Natural killer cell (primary cell): ENCODE results near the gene AGBL4. TPM values are rescaled to one million over a fixed set of nuclear protein-coding genes. Genes with fewer than 3 reads are reported as not detected.

ENCODE experiments used
- ATAC-seq, 3 donors: fragments of 150-1000 bp in 2 of 3; fragments of 200-7000 bp in 1 of 3; cut with Tn5 transposase; 1 replicate in 1 of 3; 2 replicates in 2 of 3; pipeline ENCODE4 v1.10.0; 2021; ENCODE audit warnings: mild to moderate bottlenecking in 2 of 3, moderate library complexity in 2 of 3
- DNase-seq, 2 donors: peaks; one replicate each; pipeline versions ENCODE4 v3.0.0 to v3.0.0-alpha.2; 2013 to 2021; ENCODE audit warnings: mixed read lengths in 1 of 2
- H3K27ac ChIP-seq: one replicate; pipeline ENCODE4 v1.5.1; 2013; ENCODE audit warnings: mild to moderate bottlenecking, low read length
- H3K27me3 ChIP-seq: one replicate; pipeline ENCODE4 v1.6.1; 2013; ENCODE audit warnings: low read length; ENCODE audit not compliant: control insufficient read depth, insufficient read depth
- H3K36me3 ChIP-seq: one replicate; pipeline ENCODE4 v1.6.1; 2013; ENCODE audit warnings: low read length; ENCODE audit not compliant: control insufficient read depth, insufficient read depth
- H3K4me1 ChIP-seq: one replicate; pipeline ENCODE4 v1.6.1; 2013; ENCODE audit warnings: low read length; ENCODE audit not compliant: control insufficient read depth, insufficient read depth
- H3K4me3 ChIP-seq: one replicate; pipeline ENCODE4 v1.5.1; 2013; ENCODE audit warnings: low read length
- H3K9me3 ChIP-seq: one replicate; pipeline ENCODE4 v1.6.1; 2013; ENCODE audit warnings: low read length; ENCODE audit not compliant: control insufficient read depth, insufficient read depth
- H3K27ac Mint-ChIP-seq, 2 donors: one replicate each; pipeline ENCODE4 v1.8.0; 2022; ENCODE audit warnings: mild to moderate bottlenecking in 2 of 2, mixed read lengths in 2 of 2, moderate library complexity in 1 of 2
- H3K27me3 Mint-ChIP-seq, 2 donors: one replicate each; pipeline ENCODE4 v1.8.0; 2022; ENCODE audit warnings: low read depth in 2 of 2, mixed read lengths in 2 of 2
- H3K36me3 Mint-ChIP-seq: one replicate; pipeline ENCODE4 v1.8.0; 2022; ENCODE audit warnings: mixed read lengths
- H3K4me1 Mint-ChIP-seq, 2 donors: one replicate each; pipeline ENCODE4 v1.8.0; 2022; ENCODE audit warnings: mixed read lengths in 2 of 2
- H3K4me3 Mint-ChIP-seq: one replicate; pipeline ENCODE4 v1.8.0; 2022; ENCODE audit warnings: mild to moderate bottlenecking, moderate library complexity, mixed read lengths
- H3K9me3 Mint-ChIP-seq, 2 donors: one replicate each; pipeline ENCODE4 v1.8.0; 2022; ENCODE audit warnings: mixed read lengths in 2 of 2
- WGBS: methylation state at CpG from one replicate; pipeline ENCODE4 v1.1.7; 2013; ENCODE audit warnings: missing lambda C conversion rate; ENCODE audit not compliant: insufficient coverage; 5-methylcytosine and 5-hydroxymethylcytosine counted together
- intact Hi-C: fragments of 100-400 bp; cut with micrococcal nuclease; formaldehyde crosslinking; loops from one replicate; pipeline ENCODE4 v1.14.2; 2022
- total RNA-seq, 4 donors: library from RNA; stranded (reverse); fragments of 120-200 nt in 1 of 4; gene quantifications; one replicate each; pipeline versions ENCODE4 v1.2.3 to v1.2.4, GENCODE V29; 2013 to 2022
- TF ChIP-seq, protein P1 (sequence below): fragments of 200-600 bp; IDR thresholded peaks from one replicate; pipeline ENCODE4 v1.8.0; 2022; ENCODE audit warnings: antibody characterized with exemption

AGBL4 gene
- total RNA-seq, 3 donors from 2014 or later (not counting 1 experiment from before 2014, with no cell fraction given), result not detected

DNA sequence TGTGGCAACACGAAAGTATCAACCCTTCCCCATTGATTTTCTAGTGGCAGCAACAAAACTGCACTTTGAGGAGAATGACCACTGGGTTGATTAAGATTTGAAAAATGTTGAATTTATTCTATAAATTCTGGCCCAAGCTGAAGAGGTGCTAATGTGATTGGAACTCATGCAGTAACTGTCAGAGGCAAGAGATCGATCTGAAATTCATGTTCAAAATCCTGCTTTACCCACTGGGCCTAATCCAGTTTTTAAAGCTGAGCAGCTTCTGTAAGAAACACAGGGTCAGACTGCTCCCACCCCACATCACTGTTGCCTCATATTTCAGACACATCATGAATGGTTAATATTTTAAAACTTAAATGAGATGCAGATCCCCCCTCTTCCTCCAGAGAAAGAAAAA, 629.6 kb downstream of the AGBL4 start:
- intact Hi-C loops, result no loop called here
- TF ChIP-seq, protein P1, sequence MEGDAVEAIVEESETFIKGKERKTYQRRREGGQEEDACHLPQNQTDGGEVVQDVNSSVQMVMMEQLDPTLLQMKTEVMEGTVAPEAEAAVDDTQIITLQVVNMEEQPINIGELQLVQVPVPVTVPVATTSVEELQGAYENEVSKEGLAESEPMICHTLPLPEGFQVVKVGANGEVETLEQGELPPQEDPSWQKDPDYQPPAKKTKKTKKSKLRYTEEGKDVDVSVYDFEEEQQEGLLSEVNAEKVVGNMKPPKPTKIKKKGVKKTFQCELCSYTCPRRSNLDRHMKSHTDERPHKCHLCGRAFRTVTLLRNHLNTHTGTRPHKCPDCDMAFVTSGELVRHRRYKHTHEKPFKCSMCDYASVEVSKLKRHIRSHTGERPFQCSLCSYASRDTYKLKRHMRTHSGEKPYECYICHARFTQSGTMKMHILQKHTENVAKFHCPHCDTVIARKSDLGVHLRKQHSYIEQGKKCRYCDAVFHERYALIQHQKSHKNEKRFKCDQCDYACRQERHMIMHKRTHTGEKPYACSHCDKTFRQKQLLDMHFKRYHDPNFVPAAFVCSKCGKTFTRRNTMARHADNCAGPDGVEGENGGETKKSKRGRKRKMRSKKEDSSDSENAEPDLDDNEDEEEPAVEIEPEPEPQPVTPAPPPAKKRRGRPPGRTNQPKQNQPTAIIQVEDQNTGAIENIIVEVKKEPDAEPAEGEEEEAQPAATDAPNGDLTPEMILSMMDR, result no peak

DNA sequence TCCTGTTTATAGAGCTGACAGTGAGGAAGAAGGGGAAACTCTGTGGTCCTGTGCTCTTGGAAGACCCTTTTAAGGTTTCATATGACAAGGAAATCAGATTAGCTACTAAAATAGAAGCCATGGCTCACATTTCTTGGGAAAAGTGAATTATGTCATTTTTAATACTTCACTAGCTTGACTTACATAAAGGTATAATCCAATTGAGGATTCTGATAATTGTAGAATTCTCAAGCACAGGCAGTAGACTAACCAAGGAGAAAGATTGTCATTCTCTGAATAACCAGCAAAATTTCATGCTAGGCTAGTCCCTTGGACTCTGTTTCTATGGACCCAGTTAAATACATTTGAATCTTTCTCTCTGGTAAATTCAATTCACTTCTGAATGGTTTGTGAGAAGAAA, 634.1 kb downstream of the AGBL4 start:
- H3K27ac ChIP-seq, result no peak overlapping the region
- H3K4me3 Mint-ChIP-seq, result no peak overlapping the region
- intact Hi-C loops, result no loop called here
- TF ChIP-seq, protein P1, result no peak
- H3K9me3 ChIP-seq, result no peaks in the 10 kb centered on the region
- ATAC-seq, result no peak
- no peaks in the 10 kb centered on the region for H3K4me1 ChIP-seq
- no peaks in the 10 kb centered on the region for H3K27me3 ChIP-seq
- no peak overlapping the region for H3K4me3 ChIP-seq
- no peaks in the 10 kb centered on the region for H3K36me3 Mint-ChIP-seq
- H3K27ac Mint-ChIP-seq, result no peak overlapping the region
- DNase-seq, result no peak
- H3K36me3 ChIP-seq, result no peaks in the 10 kb centered on the region
- no peaks in the 10 kb centered on the region for H3K4me1 Mint-ChIP-seq
- H3K27me3 Mint-ChIP-seq, result no peaks in the 10 kb centered on the region
- peaks cover 7 to 9% of the 10 kb centered on the region in 2 donors for H3K9me3 Mint-ChIP-seq

More for the DNA sequence above, 629.6 kb downstream of the AGBL4 start:
- no peak overlapping the region for H3K27ac Mint-ChIP-seq
- H3K4me3 Mint-ChIP-seq, result no peak overlapping the region
- H3K9me3 Mint-ChIP-seq, result peaks cover 6 to 9% of the 10 kb centered on the region in 2 donors
- H3K27me3 Mint-ChIP-seq, result no peaks in the 10 kb centered on the region
- Histone ChIP-seq H3K36me3 (no peaks in the 10 kb centered on the region), H3K9me3 (no peaks in the 10 kb centered on the region), H3K27me3 (no peaks in the 10 kb centered on the region), H3K4me3 (no peak overlapping the region), H3K4me1 (no peaks in the 10 kb centered on the region), H3K27ac (no peak overlapping the region)
- no peaks in the 10 kb centered on the region for H3K4me1 Mint-ChIP-seq
- no peaks in the 10 kb centered on the region for H3K36me3 Mint-ChIP-seq
- WGBS, result 64% methylated on average over 2 of the region's 2 CpGs
- DNase-seq (no peak), ATAC-seq (no peak)

DNA sequence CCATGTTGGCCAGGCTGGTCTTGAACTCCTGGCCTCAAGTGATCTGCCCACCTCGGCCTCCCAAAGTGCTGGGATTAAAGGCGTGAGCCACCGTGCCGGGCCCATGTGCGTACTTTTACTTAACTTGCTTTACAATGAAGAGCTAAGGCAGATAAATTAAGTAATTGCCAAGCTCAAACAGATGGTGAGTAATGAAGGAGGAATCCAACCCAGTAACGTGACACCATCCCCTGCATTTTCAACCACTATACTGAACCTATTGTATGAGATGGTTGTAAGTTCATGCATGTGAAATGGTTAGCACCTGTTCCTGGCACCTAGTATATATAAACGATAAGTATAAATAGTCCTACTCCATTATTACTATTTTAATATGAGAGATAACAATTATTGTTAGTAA, 659.1 kb downstream of the AGBL4 start:
- 96% methylated on average over 5 of the region's 7 CpGs for WGBS
- TF ChIP-seq, protein P1, result no peak
- intact Hi-C loops, result no loop called here

DNA sequence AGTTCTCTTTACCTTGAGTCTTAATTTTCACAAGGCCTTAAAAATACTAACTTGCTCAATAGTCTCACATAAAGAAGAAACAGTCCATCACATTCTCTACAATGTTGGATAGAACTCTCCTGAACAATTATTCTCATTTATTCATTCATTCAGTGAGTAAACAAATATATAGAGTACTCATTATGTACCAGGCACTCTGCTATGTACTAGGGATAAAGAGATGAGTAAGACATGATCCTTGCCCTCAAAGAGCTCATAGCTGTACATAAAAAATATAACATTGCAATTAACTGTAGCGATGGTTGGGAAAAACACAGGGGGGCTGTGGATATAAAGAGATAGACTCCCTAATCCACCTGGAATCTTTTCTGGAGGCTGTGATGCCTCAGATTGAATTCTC, 660.1 kb downstream of the AGBL4 start:
- no peak overlapping the region for H3K4me3 Mint-ChIP-seq
- no peaks in the 10 kb centered on the region for H3K27me3 Mint-ChIP-seq
- Histone ChIP-seq H3K36me3 (no peaks in the 10 kb centered on the region), H3K4me1 (no peaks in the 10 kb centered on the region), H3K27me3 (no peaks in the 10 kb centered on the region), H3K27ac (no peak overlapping the region), H3K9me3 (no peaks in the 10 kb centered on the region), H3K4me3 (no peak overlapping the region)
- DNase-seq, result no peak
- H3K27ac Mint-ChIP-seq, result no peak overlapping the region
- ATAC-seq, result no peak
- TF ChIP-seq, protein P1, result no peak
- H3K9me3 Mint-ChIP-seq, result peaks cover 2 to 5% of the 10 kb centered on the region in 2 donors
- H3K4me1 Mint-ChIP-seq, result no peaks in the 10 kb centered on the region
- 0% methylated on average over 1 of the region's 1 CpG for WGBS
- intact Hi-C loops, result no loop called here
- no peaks in the 10 kb centered on the region for H3K36me3 Mint-ChIP-seq

More for the DNA sequence above, 659.1 kb downstream of the AGBL4 start:
- H3K9me3 Mint-ChIP-seq, result peaks cover 2 to 5% of the 10 kb centered on the region in 2 donors
- H3K4me1 ChIP-seq, result no peaks in the 10 kb centered on the region
- no peaks in the 10 kb centered on the region for H3K36me3 Mint-ChIP-seq
- H3K27me3 ChIP-seq, result no peaks in the 10 kb centered on the region
- H3K4me3 ChIP-seq, result no peak overlapping the region
- no peaks in the 10 kb centered on the region for H3K4me1 Mint-ChIP-seq
- H3K27ac ChIP-seq, result no peak overlapping the region
- no peaks in the 10 kb centered on the region for H3K36me3 ChIP-seq
- no peak overlapping the region for H3K27ac Mint-ChIP-seq
- no peaks in the 10 kb centered on the region for H3K9me3 ChIP-seq
- ATAC-seq (no peak), DNase-seq (no peak)
- H3K27me3 Mint-ChIP-seq, result no peaks in the 10 kb centered on the region
- no peak overlapping the region for H3K4me3 Mint-ChIP-seq
